ENCODE results near the gene CLK3.
A peak's percentile ranks its signal among the peaks of the same experiment; 100 is the strongest.
"Not testable (repeated sequence)": the region's sequence is repeated elsewhere in the genome, so short reads cannot be mapped to it uniquely, and the experiment has no call there.

The CLK3 gene

DNA sequence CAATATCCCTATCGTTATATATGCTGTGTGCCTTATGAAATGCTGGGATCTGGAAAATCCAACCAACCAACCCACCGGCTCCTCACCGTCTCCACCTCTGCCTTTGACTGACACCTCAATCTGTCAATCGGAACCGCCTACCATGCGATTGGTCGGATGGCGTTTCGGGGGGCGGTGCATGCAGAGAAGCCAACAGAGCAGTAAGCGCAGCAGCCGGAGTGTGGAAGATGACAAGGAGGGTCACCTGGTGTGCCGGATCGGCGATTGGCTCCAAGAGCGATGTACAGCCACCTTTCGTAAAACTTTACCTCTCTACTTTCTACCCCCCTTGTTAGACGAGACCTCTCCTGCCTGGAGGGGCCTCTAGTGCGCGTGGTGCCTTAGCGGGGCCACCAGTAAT, 6.3 kb downstream of the CLK3 start:
- DNase-seq: no peak

- no peak for DNase-seq
Observed at GRCh38 chr15:74622758-74623157, 7.1 kb downstream of the CLK3 start.

DNA sequence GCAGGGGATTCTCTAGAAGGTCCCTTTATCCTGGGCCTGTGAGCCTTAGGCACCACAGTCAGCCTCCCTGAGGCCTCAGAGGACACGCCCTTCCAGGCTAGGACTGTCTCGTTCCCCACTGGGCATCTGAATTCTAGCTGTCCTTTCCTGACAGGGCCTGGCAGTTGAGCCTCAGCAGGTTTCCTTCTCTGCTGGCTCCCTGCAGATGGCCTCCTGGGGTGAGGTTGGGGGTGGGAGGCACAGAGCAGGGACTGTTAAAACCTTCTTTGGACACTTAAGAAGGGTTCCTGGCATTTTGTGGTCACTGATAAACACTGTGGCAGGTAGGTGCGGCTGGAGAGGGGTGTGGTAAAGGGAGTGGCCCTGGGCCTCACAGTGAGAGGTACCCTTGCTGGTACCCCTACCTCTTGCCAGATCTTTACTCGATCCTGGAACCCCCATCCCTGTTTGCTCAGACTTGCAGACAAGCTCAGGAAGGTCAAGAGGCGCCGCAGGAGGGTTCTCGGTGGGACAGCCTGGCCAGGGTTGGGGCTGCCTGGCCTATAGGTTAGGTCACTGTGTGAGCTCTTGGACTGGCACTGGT, 8.5 kb downstream of the CLK3 start:
- no peak for DNase-seq

- no peak for DNase-seq
Observed at GRCh38 chr15:74625693-74626092, 10.1 kb downstream of the CLK3 start.

DNA sequence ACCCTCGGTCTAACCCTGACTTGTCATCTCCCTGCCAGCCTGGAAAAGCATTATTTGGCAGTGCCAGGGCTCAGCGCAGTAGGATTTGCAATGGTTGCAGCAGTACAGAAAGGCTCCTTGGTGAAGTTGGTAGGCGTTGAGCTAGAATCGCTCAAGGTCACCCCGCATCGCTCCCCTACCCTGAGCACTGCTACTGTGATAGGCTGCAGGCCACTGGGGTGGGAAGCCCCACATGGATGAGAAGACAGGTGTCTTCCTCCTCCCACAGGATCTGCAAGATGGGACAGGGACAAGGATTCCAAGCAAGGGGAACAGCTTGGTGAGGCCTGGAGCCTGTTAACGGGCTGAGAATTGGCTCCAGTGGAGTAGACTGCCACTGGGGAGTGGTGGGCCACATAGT, 10.7 kb downstream of the CLK3 start:
- DNase-seq: no peak

- DNase-seq: no peak
Observed at GRCh38 chr15:74626752-74627692, 11.4 kb downstream of the CLK3 start.

- DNase-seq: no peak
Observed at GRCh38 chr15:74627766-74628165, 12.1 kb downstream of the CLK3 start.

GRCh38 chr15:74628199-74628598, 12.6 kb downstream of the CLK3 start:
- DNase-seq: no peak

GRCh38 chr15:74628949-74629348, 13.3 kb downstream of the CLK3 start:
- DNase-seq: no peak

DNA sequence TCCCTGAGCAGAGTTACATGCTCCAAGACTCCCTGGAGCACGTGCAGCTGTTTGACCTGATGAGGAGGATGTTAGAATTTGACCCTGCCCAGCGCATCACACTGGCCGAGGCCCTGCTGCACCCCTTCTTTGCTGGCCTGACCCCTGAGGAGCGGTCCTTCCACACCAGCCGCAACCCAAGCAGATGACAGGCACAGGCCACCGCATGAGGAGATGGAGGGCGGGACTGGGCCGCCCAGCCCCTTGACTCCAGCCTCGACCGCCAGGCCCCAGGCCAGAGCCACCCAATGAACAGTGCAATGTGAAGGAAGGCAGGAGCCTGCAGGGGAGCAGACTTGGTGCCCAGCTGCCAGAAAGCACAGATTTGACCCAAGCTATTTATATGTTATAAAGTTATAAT, 14.1 kb downstream of the CLK3 start:
- DNase-seq: not testable (repeated sequence)

- no peak for DNase-seq
Observed at GRCh38 chr15:74630284-74631086, 14.8 kb downstream of the CLK3 start.

DNA sequence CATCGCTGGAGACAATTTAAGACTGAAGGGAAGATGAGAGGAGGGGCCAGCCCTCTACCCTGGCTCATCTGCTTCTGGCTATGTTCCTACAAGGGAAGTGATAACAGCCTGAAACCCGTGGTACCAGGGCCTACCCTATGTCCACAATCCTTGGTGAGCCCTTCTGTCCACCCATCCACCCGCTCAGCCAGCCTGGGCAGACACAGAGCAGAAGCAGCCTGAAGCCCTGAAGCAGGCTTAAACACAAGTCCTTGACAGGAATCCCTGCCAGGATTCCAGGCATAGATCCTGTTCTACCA, 15.4 kb downstream of the CLK3 start:
- no peak for DNase-seq

GRCh38 chr15:74631408-74631807, 15.8 kb downstream of the CLK3 start:
- no peak for DNase-seq

DNA sequence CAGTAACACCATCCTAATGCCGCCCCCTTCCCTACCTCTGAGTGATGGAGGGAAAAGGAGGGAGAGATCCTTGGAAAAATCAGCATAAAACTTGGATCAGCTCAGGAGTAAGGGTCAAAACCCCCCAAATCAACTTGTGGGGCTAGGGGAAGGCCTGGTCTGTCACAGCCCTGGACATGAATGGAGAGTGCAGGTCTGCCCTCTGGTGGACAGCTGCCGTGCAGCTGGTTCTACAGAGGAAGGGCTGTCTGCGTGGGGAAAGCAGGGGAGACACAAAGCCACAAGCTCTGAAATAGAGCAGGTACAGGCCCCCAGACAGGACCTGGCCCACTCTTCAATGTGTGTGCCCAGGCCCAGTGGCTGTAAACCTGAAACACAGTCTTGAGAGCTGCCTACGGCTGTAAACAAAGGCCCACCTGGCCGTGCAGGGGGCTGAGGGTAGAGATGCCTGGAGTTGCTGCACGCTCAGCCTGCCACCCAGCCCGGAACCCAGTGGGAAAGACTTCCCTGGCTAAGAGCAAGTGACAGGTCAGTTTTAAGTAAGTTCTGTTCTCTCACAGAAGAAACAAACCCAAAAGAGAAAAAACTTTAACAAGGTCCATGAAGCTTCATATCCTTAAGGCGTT, 16.4 kb downstream of the CLK3 start:
- DNase-seq: peak; percentile 13

GRCh38 chr15:74632601-74633000, 17.0 kb downstream of the CLK3 start:
- no peak for DNase-seq

DNA sequence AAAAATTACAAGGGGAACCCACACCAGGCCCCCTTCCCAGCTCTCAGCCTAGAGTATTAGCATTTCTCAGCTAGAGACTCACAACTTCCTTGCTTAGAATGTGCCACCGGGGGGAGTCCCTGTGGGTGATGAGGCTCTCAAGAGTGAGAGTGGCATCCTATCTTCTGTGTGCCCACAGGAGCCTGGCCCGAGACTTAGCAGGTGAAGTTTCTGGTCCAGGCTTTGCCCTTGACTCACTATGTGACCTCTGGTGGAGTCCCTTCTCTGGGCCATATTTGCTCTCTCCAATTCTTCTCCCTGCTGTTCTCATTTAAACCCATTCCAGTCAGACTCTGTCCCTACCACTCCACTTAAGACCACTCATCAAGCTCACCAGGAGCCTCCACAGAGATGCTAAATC, 18.1 kb downstream of the CLK3 start:
- DNase-seq: no peak

- DNase-seq: peak; percentile 40
Observed at GRCh38 chr15:74635228-74635627, 19.6 kb downstream of the CLK3 start.

DNA sequence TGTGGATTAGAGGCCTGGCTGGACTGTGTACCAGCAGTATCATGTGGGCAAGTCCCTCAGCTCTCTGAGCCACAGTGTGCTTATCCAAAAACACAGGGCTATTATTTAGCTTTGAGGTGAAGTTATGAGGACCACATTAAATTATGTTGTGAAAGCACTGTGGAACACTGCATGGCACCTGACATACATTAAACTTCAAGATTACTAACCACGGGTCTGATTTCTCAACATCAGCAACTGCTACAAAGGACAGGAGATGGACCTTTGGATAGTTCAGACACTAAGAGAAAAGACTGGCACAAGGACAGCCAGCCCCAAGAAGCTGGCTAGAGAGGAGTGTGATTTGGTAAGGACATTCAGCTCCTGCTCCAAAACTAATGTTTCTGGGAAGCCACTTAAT, 21.3 kb downstream of the CLK3 start:
- DNase-seq: no peak

GRCh38 chr15:74641151-74641550, 25.5 kb downstream of the CLK3 start:
- DNase-seq: no peak

GRCh38 chr15:74642348-74642733, 26.7 kb downstream of the CLK3 start:
- peak; percentile 15 for DNase-seq

- peak; percentile 13 for DNase-seq
Observed at GRCh38 chr15:74642734-74643664, 27.4 kb downstream of the CLK3 start.

DNA sequence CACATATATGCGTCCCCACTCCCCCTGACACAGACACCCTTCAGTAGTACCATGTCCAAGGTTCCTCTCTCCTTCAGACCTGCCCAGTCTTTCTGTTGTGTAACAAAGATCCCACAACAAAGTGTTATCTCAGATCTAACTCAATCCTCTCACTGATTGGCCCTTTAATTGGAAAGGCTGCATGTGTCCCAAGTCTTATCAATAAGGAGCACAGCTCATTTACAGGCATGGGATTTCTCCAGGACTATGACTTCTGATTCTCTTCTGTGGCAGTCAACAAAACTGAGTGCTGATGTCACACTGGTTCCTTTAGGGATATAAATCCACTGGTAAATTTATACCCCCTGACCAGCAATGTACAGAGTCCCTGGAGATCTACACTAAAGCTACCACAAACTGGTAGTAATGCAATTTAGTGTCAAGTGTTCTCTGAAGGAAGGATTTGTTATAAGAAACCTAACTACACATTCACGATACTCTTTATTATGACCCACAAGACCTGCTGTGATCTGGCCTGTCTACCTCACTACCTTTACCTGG, 28.1 kb downstream of the CLK3 start:
- no peak for DNase-seq

Data from NCI-H146 (cell line).